Measurements from ENCODE around the gene JPT2.

GRCh38 chr16:1632638-1632970, 45.5 kb upstream of the JPT2 start:
- TF ChIP-seq CTCF (IDR thresholded peaks at IDR 0.05) (no peak), ATF2 (CRISPR knock-in tag; IDR thresholded peaks at IDR 0.05; ENCODE audit: borderline replicate concordance, low read depth) (no peak), CREM (CRISPR knock-in tag; IDR thresholded peaks at IDR 0.05) (no peak), JUN (CRISPR knock-in tag; IDR thresholded peaks at IDR 0.05) (no peak)

All from WTC11 (cell line).